HG03439 (cell line): ENCODE measurements around the gene DSTN.

Source experiments
- ATAC-seq: cut with Tn5 transposase; IDR thresholded peaks from one replicate; pipeline ENCODE4 v1.9.1; 2021; ENCODE audit warnings: mild to moderate bottlenecking, moderate library complexity; ENCODE audit not compliant: unreplicated experiment

Gene DSTN

GRCh38 chr20:17622086-17622850, 52.4 kb downstream of the DSTN start:
- ATAC-seq, result no peak

- no peak for ATAC-seq
Measured at GRCh38 chr20:17622851-17623508, 53.1 kb downstream of the DSTN start.

GRCh38 chr20:17624070-17624469, 54.2 kb downstream of the DSTN start:
- ATAC-seq, result no peak

- no peak for ATAC-seq
Measured at GRCh38 chr20:17624551-17625245, 54.8 kb downstream of the DSTN start.

- no peak for ATAC-seq
Measured at GRCh38 chr20:17625246-17626051, 55.6 kb downstream of the DSTN start.

GRCh38 chr20:17626217-17627007, 56.5 kb downstream of the DSTN start:
- no peak for ATAC-seq

GRCh38 chr20:17627101-17627955, 57.5 kb downstream of the DSTN start:
- ATAC-seq, result no peak

GRCh38 chr20:17628101-17628841, 58.4 kb downstream of the DSTN start:
- no peak for ATAC-seq

GRCh38 chr20:17629025-17629424, 59.1 kb downstream of the DSTN start:
- ATAC-seq, result no peak

GRCh38 chr20:17629678-17630089, 59.8 kb downstream of the DSTN start:
- no peak for ATAC-seq

GRCh38 chr20:17630151-17630805, 60.4 kb downstream of the DSTN start:
- no peak for ATAC-seq

GRCh38 chr20:17630806-17631195, 60.9 kb downstream of the DSTN start:
- no peak for ATAC-seq

- no peak for ATAC-seq
Measured at GRCh38 chr20:17631576-17632319, 61.9 kb downstream of the DSTN start.

GRCh38 chr20:17633221-17633849, 63.5 kb downstream of the DSTN start:
- ATAC-seq, result no peak

- no peak for ATAC-seq
Measured at GRCh38 chr20:17633850-17634500, 64.1 kb downstream of the DSTN start.

GRCh38 chr20:17634661-17635331, 64.9 kb downstream of the DSTN start:
- no peak for ATAC-seq
